Hepatocyte (in vitro differentiated cells): ENCODE data around the gene NHERF1.

ENCODE experiments used
- EZH2phosphoT487 ChIP-seq: fragments of 200-600 bp; sonication (generic); IDR thresholded peaks from one replicate; pipeline ENCODE4 v1.6.1; 2018; ENCODE audit warnings: antibody characterized with exemption, mild to moderate bottlenecking, low read depth, moderate library complexity; ENCODE audit not compliant: unreplicated experiment, severe bottlenecking
- TF ChIP-seq, protein P1 (sequence below): fragments of 200-600 bp; sonication (generic); IDR thresholded peaks from 2 replicates; pipeline ENCODE4 v1.5.1; 2016; ENCODE audit warnings: antibody characterized with exemption, mild to moderate bottlenecking; ENCODE audit not compliant: poor library complexity

DNA sequence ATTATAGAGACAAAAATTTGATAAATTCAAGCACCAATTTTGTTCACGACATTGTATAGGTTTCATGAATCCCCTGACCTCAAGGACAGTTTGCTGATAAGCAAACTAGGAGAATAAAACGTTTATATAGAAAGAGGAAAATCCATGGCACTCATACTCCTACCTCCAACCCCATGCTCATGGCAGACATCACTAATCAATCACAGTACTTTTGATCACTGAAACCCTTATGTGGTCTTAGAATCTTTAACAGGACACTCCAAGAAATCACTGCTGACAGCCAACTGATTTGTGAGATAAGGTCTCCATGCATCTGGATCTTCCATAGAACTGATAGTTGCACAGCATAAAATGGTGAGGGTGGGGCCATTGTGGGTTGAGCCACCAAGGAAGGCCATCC is 4.7 kb upstream of the NHERF1 start:
- TF ChIP-seq, protein P1, sequence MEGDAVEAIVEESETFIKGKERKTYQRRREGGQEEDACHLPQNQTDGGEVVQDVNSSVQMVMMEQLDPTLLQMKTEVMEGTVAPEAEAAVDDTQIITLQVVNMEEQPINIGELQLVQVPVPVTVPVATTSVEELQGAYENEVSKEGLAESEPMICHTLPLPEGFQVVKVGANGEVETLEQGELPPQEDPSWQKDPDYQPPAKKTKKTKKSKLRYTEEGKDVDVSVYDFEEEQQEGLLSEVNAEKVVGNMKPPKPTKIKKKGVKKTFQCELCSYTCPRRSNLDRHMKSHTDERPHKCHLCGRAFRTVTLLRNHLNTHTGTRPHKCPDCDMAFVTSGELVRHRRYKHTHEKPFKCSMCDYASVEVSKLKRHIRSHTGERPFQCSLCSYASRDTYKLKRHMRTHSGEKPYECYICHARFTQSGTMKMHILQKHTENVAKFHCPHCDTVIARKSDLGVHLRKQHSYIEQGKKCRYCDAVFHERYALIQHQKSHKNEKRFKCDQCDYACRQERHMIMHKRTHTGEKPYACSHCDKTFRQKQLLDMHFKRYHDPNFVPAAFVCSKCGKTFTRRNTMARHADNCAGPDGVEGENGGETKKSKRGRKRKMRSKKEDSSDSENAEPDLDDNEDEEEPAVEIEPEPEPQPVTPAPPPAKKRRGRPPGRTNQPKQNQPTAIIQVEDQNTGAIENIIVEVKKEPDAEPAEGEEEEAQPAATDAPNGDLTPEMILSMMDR, result no peak
- TF ChIP-seq EZH2phosphoT487, result no peak
